Fibroblast of pulmonary artery (primary cell): ENCODE measurements around the gene PRELP.

Experiments
- DNase-seq: peaks from one replicate; pipeline ENCODE4 v3.0.0-alpha.2; 2010; ENCODE audit warnings: low read depth
- H3K4me3 ChIP-seq: replicated peaks from 2 replicates; pipeline ENCODE4 v1.5.1; 2011; ENCODE audit warnings: low read depth, mild to moderate bottlenecking, control low read depth, low read length, moderate library complexity
- CTCF ChIP-seq: IDR thresholded peaks from 2 replicates; pipeline ENCODE4 v1.5.1; 2011; ENCODE audit warnings: mild to moderate bottlenecking, control low read depth, low read length, inconsistent platforms; ENCODE audit errors: missing control alignments

The PRELP gene

GRCh38 chr1:203505526-203506204 lies 30.1 kb downstream of the PRELP start:
- TF ChIP-seq CTCF = no peak
- no peak for DNase-seq

DNA sequence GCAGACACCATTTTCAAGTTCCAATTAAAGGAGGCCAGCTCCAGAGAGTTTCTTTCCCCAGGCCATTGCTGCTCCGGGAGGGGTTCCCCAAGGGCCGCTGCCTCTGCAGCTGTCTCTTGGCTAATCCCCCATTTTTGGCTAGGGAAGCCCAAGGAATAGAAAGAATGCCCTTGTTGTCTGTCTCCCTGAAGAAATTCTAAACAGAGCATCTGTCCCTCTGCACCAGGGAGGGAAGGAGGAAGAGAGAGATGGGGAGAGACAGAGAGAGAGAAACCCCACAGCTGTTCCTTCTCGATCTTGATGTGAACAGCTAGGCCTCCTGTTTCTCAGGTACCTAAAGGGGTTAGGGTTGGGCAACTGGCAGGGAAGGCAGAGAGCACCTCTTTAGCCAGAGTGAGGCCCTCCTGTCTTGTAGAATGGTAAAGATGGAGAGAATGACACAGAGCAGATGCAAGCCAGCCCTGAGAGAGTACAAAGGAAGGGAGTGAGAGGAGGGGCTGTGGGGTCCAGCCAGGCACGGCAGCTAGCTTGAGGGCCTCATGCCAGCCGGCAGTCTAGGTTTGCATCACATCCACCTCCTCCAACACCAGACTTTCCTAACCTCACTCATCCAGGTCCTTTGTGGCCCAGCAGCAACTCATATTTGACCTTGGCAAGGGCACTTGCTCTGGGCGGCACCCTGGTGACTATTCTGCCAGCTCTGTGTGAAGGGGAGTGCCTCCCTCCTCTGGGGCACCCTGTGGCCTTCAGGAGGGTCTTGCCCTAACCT lies 31.4 kb downstream of the PRELP start:
- no peak overlapping the region for H3K4me3 ChIP-seq
- peak; percentile 70 for DNase-seq
- no peak for TF ChIP-seq CTCF

More at GRCh38 chr1:203505526-203506204, 30.1 kb downstream of the PRELP start:
- H3K4me3 ChIP-seq = no peak overlapping the region

GRCh38 chr1:203507759-203508158 lies 32.2 kb downstream of the PRELP start:
- H3K4me3 ChIP-seq = no peak overlapping the region
- DNase-seq = peak; percentile 14
- TF ChIP-seq CTCF = no peak

DNA sequence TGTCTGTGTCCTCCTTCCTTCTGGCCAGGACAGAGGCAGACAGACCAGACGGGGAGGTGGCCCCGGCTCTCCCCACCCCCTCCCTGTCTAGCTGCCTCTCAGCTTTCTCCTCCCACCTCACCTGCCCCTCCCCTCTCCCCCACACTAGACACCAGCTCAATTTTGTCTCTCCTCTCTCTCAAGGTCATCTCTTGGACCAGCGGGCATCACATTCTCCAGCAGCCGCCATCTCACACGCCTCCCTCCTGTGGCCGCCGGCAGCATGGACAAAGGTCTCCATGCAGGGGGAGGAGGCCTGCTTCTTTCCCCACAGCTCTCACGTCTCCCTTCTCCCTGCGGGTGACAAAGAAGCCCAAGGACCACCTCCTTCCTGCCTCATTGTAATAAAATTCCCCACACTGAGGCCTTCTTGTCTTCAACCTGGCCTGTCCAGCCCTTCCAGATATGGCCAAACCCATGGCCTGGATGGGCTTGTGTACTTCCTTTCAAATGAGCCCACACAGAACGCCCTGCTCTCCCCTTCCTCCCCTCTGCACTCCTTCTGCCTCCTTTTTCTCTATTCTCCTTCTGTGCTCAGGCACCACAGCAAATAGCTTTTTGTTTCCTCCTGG lies 33.0 kb downstream of the PRELP start:
- DNase-seq = no peak
- H3K4me3 ChIP-seq = no peak overlapping the region
- no peak for TF ChIP-seq CTCF

GRCh38 chr1:203509135-203509534 lies 33.5 kb downstream of the PRELP start:
- DNase-seq = peak; percentile 25
- peak; percentile 5 for TF ChIP-seq CTCF
- no peak overlapping the region for H3K4me3 ChIP-seq

- DNase-seq = peak; percentile 23
- H3K4me3 ChIP-seq = no peak overlapping the region
- TF ChIP-seq CTCF = no peak
Measured at GRCh38 chr1:203511513-203511912, 35.9 kb downstream of the PRELP start.
